Testis (tissue), 2 donors: Measurements from ENCODE around the gene ITGA8.

Experiments
- POLR2A ChIP-seq: fragments of 450-650 bp; IDR thresholded peaks from one replicate; pipeline ENCODE4 v1.6.1; 2017; ENCODE audit warnings: antibody characterized with exemption, mild to moderate bottlenecking, moderate library complexity
- TF ChIP-seq, protein P1 (sequence below), 3 experiments: fragments of 450-650 bp in 2 of 3; fragments of 200-600 bp in 1 of 3; sonication (generic) in 1 of 3; IDR thresholded peaks; one replicate each; pipeline ENCODE4 v1.5.1; 2016 to 2019; ENCODE audit warnings: antibody characterized with exemption in 3 of 3, mild to moderate bottlenecking in 2 of 3, moderate library complexity in 1 of 3

DNA sequence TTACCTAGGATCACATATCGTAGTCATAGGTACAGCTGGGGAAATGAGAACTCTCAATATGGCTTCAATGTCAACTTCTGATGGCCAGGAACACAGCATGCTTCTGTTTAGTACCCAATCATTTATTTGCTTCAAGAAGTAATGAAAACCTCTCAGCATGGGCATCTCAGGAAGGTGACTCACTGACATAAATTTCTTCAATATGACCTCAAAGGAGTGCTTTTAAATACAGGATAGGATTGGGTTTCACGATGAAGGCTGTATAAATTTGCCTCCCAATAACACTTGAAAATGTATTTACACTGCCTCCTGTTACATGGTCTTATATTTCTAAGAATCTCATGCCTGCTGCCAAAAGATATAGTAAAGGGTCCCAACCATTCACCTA, 15.1 kb downstream of the ITGA8 start:
- TF ChIP-seq, protein P1, sequence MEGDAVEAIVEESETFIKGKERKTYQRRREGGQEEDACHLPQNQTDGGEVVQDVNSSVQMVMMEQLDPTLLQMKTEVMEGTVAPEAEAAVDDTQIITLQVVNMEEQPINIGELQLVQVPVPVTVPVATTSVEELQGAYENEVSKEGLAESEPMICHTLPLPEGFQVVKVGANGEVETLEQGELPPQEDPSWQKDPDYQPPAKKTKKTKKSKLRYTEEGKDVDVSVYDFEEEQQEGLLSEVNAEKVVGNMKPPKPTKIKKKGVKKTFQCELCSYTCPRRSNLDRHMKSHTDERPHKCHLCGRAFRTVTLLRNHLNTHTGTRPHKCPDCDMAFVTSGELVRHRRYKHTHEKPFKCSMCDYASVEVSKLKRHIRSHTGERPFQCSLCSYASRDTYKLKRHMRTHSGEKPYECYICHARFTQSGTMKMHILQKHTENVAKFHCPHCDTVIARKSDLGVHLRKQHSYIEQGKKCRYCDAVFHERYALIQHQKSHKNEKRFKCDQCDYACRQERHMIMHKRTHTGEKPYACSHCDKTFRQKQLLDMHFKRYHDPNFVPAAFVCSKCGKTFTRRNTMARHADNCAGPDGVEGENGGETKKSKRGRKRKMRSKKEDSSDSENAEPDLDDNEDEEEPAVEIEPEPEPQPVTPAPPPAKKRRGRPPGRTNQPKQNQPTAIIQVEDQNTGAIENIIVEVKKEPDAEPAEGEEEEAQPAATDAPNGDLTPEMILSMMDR (IDR thresholded peaks at IDR 0.05): no peak
- TF ChIP-seq POLR2A: no peak
